H54 (cell line): ENCODE measurements around the gene SSU72.
"Not testable (repeated sequence)": the region's sequence is repeated elsewhere in the genome, so short reads cannot be mapped to it uniquely, and the experiment has no call there.

ENCODE experiments used
- DNase-seq: peaks from one replicate; pipeline ENCODE4 v3.0.0; 2011; ENCODE audit warnings: low spot score, mixed read lengths; ENCODE audit not compliant: insufficient read length
- FAIRE-seq: peaks from 3 replicates; lab custom pipeline; 2011; peaks lifted over from hg19 to GRCh38; lab: Jason Lieb, UNC
- POLR2A ChIP-seq: IDR thresholded peaks from 2 replicates; pipeline ENCODE4 v1.6.1; 2011; ENCODE audit warnings: low read depth, mild to moderate bottlenecking, low read length

The SSU72 gene

GRCh38 chr1:1603671-1604373 is 29.2 kb upstream of the SSU72 start:
- TF ChIP-seq POLR2A, result no peak
- FAIRE-seq (no peak), DNase-seq (no peak)

- FAIRE-seq (no peak), DNase-seq (no peak)
- TF ChIP-seq POLR2A, result no peak
Measured at GRCh38 chr1:1602968-1603506, 28.4 kb upstream of the SSU72 start.

GRCh38 chr1:1602304-1602967 is 27.8 kb upstream of the SSU72 start:
- DNase-seq (no peak), FAIRE-seq (no peak)
- TF ChIP-seq POLR2A, result no peak

- FAIRE-seq, result no peak
- no peak for DNase-seq
- no peak for TF ChIP-seq POLR2A
Measured at GRCh38 chr1:1601564-1602303, 27.1 kb upstream of the SSU72 start.

DNA sequence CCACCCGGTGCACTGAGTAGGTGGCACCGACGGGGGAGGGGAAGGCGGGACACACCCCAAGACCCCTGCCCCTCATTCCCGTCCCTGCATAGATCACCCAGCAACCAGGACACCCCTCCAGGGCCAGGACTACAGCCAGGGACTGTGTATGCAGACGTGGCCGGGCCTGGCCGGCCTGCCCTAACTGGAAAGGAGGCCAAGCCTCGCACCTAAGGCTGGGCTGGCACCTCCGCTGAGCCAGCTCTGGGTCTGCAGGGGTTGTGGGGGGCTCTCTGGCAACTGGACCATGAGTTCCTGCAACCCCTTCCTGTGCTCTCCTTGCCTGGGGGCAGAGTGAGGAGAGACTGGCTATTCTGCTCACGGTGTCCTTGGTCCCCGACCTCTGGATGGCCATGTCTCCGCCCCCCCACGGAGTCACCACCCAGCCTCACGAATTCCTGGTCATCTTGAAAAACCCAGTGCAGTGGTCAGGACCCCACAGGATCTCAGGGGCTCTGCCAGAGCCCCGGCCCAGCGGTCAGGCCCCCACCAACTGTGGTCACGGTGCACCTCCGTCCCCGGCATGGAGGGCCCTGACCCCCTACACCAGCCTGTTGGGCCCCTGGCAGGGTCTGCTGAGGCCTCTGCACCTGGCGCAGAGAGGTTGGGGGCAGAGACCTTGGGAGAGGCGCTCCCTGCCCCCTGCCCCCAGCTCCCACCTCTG is 26.3 kb upstream of the SSU72 start:
- DNase-seq (no peak), FAIRE-seq (no peak)
- no peak for TF ChIP-seq POLR2A

DNA sequence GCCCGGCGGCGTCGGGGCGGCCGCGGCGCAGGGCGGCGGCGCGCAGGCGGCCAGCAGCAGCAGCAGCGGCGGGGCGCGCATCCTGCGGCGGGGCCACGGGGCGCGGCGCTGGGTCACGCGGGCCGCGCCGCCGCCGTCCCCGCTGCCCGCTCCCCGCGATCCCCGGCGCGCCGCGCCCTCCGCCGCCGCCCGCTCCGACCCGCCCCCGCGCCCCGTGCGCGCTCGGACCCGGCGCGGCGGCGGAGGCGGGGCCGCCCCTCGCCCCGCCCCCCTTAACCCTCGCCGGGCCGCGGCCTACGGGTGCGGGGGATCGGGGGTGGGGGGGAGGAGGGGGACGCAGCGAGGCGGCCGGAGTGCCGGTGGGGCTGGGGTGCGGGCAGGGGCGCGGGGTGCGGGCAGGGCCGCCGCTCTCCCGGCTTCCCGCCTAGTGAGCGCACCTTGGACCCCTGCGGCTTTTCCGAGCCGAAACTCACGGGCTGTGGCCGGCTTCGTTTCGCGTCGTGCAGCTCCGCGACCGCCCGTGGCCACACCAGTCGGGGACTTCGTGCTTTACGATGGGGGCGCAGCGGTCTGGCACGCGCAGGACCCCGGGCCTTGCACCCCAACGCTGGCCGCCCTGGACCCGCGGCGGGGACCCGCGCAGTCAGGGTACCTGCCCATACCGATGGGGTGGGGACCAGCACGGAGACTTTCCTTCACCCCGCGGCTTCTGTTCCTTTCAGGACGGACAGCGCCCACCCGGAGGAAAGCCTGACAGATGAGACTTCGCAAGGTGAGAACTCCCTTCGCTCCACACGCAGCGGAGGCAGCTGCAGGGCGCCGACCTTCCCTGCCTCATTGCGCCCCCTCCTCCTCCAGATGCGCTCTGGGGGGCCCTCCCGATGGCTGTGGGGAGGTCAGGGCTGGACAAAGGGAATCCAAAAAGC is 25.5 kb upstream of the SSU72 start, which contains the start of gene FNDC10:
Gene FNDC10 (minus strand): TSS at position 201 of the 926 bp plus-strand sequence. CDS start 120 bp downstream, at position 81.
- FAIRE-seq (no peak), DNase-seq (no peak)
- no peak for TF ChIP-seq POLR2A

GRCh38 chr1:1599030-1599934 is 24.6 kb upstream of the SSU72 start:
- TF ChIP-seq POLR2A, result no peak
- FAIRE-seq (no peak), DNase-seq (no peak)

- TF ChIP-seq POLR2A, result no peak
- DNase-seq (no peak), FAIRE-seq (no peak)
Measured at GRCh38 chr1:1598720-1599029, 24.0 kb upstream of the SSU72 start.

GRCh38 chr1:1598051-1598719 is 23.5 kb upstream of the SSU72 start:
- no peak for FAIRE-seq
- TF ChIP-seq POLR2A, result no peak
- no peak for DNase-seq

GRCh38 chr1:1597275-1597930 is 22.7 kb upstream of the SSU72 start:
- no peak for FAIRE-seq
- DNase-seq, result no peak
- no peak for TF ChIP-seq POLR2A

DNA sequence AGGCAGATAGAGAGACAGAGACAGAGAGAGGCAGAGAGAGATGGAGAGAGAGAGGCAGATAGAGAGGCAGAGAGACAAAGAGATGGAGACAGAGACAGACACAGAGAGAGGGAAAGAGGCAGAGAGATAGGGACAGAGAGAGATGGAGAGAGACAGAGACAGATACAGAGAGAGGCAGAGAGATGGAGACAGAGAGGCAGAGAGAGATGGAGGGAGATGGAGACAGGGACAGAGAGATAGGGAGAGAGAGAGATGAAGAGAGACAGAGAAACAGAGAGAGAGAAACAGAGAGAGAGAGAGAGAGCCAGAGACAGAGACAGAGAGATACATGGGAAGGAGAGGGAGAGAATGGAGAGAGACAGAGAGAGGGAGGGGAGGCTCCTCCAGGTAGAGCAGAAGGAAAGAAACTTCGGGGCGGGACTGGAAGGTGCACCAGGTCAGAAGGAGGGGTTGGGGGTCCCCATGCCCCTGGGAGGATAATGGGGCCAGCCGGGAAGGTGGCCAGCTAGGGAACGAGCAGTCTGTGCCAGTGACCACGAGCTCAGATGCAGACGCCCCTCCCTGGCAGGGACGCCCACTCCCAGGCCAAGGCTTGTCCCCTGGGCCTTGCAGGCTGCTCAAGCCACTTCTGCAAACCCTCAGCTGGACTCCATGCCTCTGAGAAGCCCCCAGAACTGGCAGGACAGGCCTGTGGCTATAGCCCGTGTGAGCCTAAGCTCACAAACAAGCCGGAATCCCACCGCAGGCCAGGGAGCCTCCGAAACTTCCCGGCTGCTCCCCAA is 22.0 kb upstream of the SSU72 start:
- DNase-seq (no peak), FAIRE-seq (no peak)
- TF ChIP-seq POLR2A, result no peak

GRCh38 chr1:1595341-1595740 is 20.7 kb upstream of the SSU72 start:
- DNase-seq, FAIRE-seq: not testable (repeated sequence)
